A673 (cell line): Measurements from ENCODE around the gene GRIN2A. TPM values are rescaled to one million over a fixed set of nuclear protein-coding genes. Genes with fewer than 3 reads are reported as not detected.

Source experiments
- BruUV-seq: library from RNA; stranded (reverse); fragments of 400-500 nt; replicated peaks from 2 replicates; lab custom pipeline; 2021; lab: Mats Ljungman, UMichigan
- CTCF ChIA-PET: fragments of 300-600 bp; sonication (Branson Sonifier 250); formaldehyde crosslinking; loops from one replicate; lab custom pipeline; 2022; ENCODE audit warnings: antibody characterized with exemption; lab: Charles Lee
- POLR2A ChIA-PET: fragments of 300-600 bp; sonication (Branson Sonifier 250); formaldehyde crosslinking; loops from one replicate; lab custom pipeline; 2022; ENCODE audit warnings: antibody characterized with exemption; ENCODE audit not compliant: low non-redundant PET; lab: Charles Lee
- DNase-seq: peaks from one replicate; pipeline ENCODE4 v3.0.0-alpha.2; 2015; ENCODE audit warnings: low spot score
- H3K27ac ChIP-seq: fragments of 200-600 bp; sonication (generic); 2 replicates; pipeline ENCODE4 v1.5.1; 2016; ENCODE audit warnings: mixed run types, low read depth, mild to moderate bottlenecking, mixed read lengths, antibody characterized with exemption, low read length; ENCODE audit not compliant: poor library complexity, severe bottlenecking
- H3K27me3 ChIP-seq: fragments of 200-600 bp; sonication (generic); replicated peaks from 2 replicates; pipeline ENCODE4 v1.6.1; 2017; ENCODE audit warnings: mixed run types, low read depth, mild to moderate bottlenecking, mixed read lengths, antibody characterized with exemption, low read length; ENCODE audit not compliant: insufficient read depth, poor library complexity
- H3K36me3 ChIP-seq: fragments of 200-600 bp; sonication (generic); 2 replicates; pipeline ENCODE4 v1.6.1; 2016; ENCODE audit warnings: mixed run types, mild to moderate bottlenecking, mixed read lengths, antibody characterized with exemption, low read length; ENCODE audit not compliant: insufficient read depth, poor library complexity, severe bottlenecking
- H3K4me1 ChIP-seq: fragments of 200-600 bp; sonication (generic); 2 replicates; pipeline ENCODE4 v1.6.1; 2017; ENCODE audit warnings: mixed run types, mild to moderate bottlenecking, mixed read lengths, antibody characterized with exemption, low read length; ENCODE audit not compliant: insufficient read depth, poor library complexity, severe bottlenecking
- H3K4me3 ChIP-seq: fragments of 200-600 bp; sonication (generic); 2 replicates; pipeline ENCODE4 v1.5.1; 2016; ENCODE audit warnings: low read depth, mixed run types, mild to moderate bottlenecking, mixed read lengths, low read length; ENCODE audit not compliant: poor library complexity, severe bottlenecking
- H3K9me3 ChIP-seq: fragments of 200-600 bp; sonication (generic); 2 replicates; pipeline ENCODE4 v1.6.1; 2016; ENCODE audit warnings: mixed run types, low read depth, mild to moderate bottlenecking, mixed read lengths, antibody characterized with exemption, low read length; ENCODE audit not compliant: poor library complexity, severe bottlenecking
- CTCF ChIP-seq: fragments of 300-800, 200-600 bp; sonication (generic); conservative IDR thresholded peaks from 2 replicates; pipeline ENCODE4 v1.5.1; 2017; ENCODE audit warnings: low read depth, mild to moderate bottlenecking, antibody characterized with exemption, low read length, moderate library complexity, mixed read lengths
- EZH2 ChIP-seq: fragments of 200-600 bp; sonication (generic); IDR thresholded peaks from 2 replicates; pipeline ENCODE4 v1.6.1; 2017; ENCODE audit warnings: borderline replicate concordance, low read depth, mild to moderate bottlenecking, mixed read lengths, antibody characterized with exemption, low read length; ENCODE audit not compliant: poor library complexity, severe bottlenecking
- intact Hi-C: fragments of 100-400 bp; cut with micrococcal nuclease; formaldehyde crosslinking; loops from one replicate; pipeline ENCODE4 v1.10.0; 2022; ENCODE audit not compliant: unreplicated experiment
- total RNA-seq: library from RNA; stranded (reverse); gene quantifications from 2 replicates; pipeline ENCODE4 v1.2.3, GENCODE V29; 2021

GRIN2A gene
- total RNA-seq, 1 experiment from 2014 or later = 1.2 TPM

- intact Hi-C loops = no loop called here
- Histone ChIP-seq H3K9me3 (no peaks in the 10 kb centered on the region), H3K27me3 (peaks cover 10% of the 10 kb centered on the region), H3K27ac (no peak overlapping the region), H3K36me3 (no peaks in the 10 kb centered on the region), H3K4me1 (no peaks in the 10 kb centered on the region), H3K4me3 (no peak overlapping the region)
- ChIA-PET CTCF (no interaction called here), POLR2A (no interaction called here)
- DNase-seq = no peak
- TF ChIP-seq EZH2 (no peak), CTCF (no peak)
- no TSS peak for BruUV-seq
Observed at GRCh38 chr16:9950658-9951057, 231.6 kb downstream of the GRIN2A start.

GRCh38 chr16:9949396-9949795, 232.8 kb downstream of the GRIN2A start:
- no peaks in the 10 kb centered on the region for H3K36me3 ChIP-seq
- H3K4me1 ChIP-seq = no peaks in the 10 kb centered on the region
- no TSS peak for BruUV-seq
- no peak overlapping the region for H3K27ac ChIP-seq
- no peak overlapping the region for H3K4me3 ChIP-seq
- intact Hi-C loops = no loop called here
- CTCF ChIA-PET = no interaction called here
- POLR2A ChIA-PET = no interaction called here
- no peak for TF ChIP-seq EZH2
- TF ChIP-seq CTCF = no peak
- peaks cover 5% of the 10 kb centered on the region for H3K27me3 ChIP-seq
- DNase-seq = no peak
- no peaks in the 10 kb centered on the region for H3K9me3 ChIP-seq

- TF ChIP-seq EZH2 (no peak), CTCF (no peak)
- no TSS peak for BruUV-seq
- intact Hi-C loops = no loop called here
Observed at GRCh38 chr16:9948933-9949332, 233.3 kb downstream of the GRIN2A start.

More at GRCh38 chr16:9948933-9949332, 233.3 kb downstream of the GRIN2A start:
- CTCF ChIA-PET = no interaction called here
- Histone ChIP-seq H3K4me1 (no peaks in the 10 kb centered on the region), H3K27ac (no peak overlapping the region), H3K27me3 (no peaks in the 10 kb centered on the region), H3K36me3 (no peaks in the 10 kb centered on the region), H3K9me3 (no peaks in the 10 kb centered on the region), H3K4me3 (no peak overlapping the region)
- POLR2A ChIA-PET = no interaction called here
- DNase-seq = no peak
